Mesothelial cell of epicardium (in vitro differentiated cells): ENCODE data around the gene HEATR9. TPM values are rescaled to one million over a fixed set of nuclear protein-coding genes. Genes with fewer than 3 reads are reported as not detected.

Experiments used
- DNase-seq, 2 experiments: peaks; one replicate each; pipeline ENCODE4 v3.0.0; 2021; ENCODE audit warnings: low spot score in 2 of 2; ENCODE audit not compliant: unreplicated experiment in 2 of 2
- H3K27ac Mint-ChIP-seq: 2 replicates; pipeline ENCODE4 v1.8.0; 2021; ENCODE audit warnings: mixed read lengths
- H3K27me3 Mint-ChIP-seq: 2 replicates; pipeline ENCODE4 v1.8.0; 2021; ENCODE audit warnings: low read depth, mixed read lengths
- H3K36me3 Mint-ChIP-seq: 2 replicates; pipeline ENCODE4 v1.8.0; 2021; ENCODE audit warnings: mixed read lengths
- H3K4me1 Mint-ChIP-seq: 2 replicates; pipeline ENCODE4 v1.8.0; 2021; ENCODE audit warnings: mixed read lengths
- H3K4me3 Mint-ChIP-seq: 2 replicates; pipeline ENCODE4 v1.8.0; 2021; ENCODE audit warnings: mild to moderate bottlenecking, moderate library complexity, mixed read lengths
- H3K9me3 Mint-ChIP-seq: 2 replicates; pipeline ENCODE4 v1.8.0; 2021; ENCODE audit warnings: mixed read lengths
- total RNA-seq: library from RNA; stranded (reverse); gene quantifications from 3 replicates; pipeline ENCODE4 v1.2.1, GENCODE V29; 2021
- TF ChIP-seq, protein P1 (sequence below): fragments of 200-600 bp; sonication (generic); IDR thresholded peaks from one replicate; pipeline ENCODE4 v1.5.0; 2021; ENCODE audit warnings: antibody characterized with exemption; ENCODE audit not compliant: unreplicated experiment

Gene HEATR9
- total RNA-seq, 1 donor from 2014 or later: not detected

DNA sequence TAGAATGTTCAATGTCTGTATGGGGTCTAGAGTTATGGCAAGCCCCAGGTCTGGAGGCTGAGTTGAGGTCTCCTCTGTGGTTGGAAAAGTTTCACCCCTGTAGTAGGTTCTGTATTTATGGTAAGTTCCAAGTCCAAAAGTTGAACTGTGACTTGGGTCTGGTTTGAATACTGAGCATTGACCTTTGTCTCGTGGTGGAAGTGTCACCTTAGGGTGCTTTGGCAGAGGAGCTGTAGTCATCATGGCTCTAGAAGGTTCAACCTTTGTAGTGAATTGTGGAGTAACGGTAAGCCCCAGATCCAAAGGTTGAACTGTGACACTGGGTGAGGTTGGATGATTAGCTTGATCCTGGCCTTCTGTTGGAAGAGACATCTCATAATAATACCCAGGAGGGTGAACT lies 44.3 kb upstream of the HEATR9 start:
- Mint-ChIP-seq H3K4me1 (no peaks in the 10 kb centered on the region), H3K9me3 (peaks cover 24% of the 10 kb centered on the region), H3K27ac (no peak overlapping the region)

DNA sequence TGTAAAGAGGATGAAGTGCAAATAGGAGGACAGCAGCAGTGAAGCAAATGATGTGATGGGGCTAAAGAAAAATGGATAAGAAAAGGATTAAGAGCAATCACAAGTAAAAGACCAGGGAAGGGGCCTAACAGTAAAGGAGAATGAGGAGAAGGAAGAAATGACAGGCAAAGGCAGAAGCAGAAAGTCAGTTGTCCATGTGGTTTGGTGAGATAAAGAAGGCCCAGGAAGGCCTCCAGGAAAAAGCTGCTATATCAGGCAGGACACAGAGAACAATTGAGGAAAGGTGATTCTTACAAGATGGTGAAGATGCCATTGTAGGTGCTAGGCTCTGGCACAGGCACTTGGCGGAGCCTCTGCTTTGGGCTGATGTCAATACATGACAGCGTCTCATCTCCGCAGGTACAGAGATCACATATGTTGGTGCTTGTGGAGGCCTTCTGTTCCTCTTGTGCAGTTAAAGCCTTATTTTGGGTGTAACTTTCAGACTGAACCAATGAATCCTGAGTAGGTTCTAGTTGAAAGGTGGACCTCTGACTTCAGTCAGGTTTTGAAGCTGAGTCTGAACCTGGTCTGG lies 43.7 kb upstream of the HEATR9 start:
- H3K27me3 Mint-ChIP-seq: no peaks in the 10 kb centered on the region
- peaks cover 24% of the 10 kb centered on the region for H3K9me3 Mint-ChIP-seq
- TF ChIP-seq, protein P1, sequence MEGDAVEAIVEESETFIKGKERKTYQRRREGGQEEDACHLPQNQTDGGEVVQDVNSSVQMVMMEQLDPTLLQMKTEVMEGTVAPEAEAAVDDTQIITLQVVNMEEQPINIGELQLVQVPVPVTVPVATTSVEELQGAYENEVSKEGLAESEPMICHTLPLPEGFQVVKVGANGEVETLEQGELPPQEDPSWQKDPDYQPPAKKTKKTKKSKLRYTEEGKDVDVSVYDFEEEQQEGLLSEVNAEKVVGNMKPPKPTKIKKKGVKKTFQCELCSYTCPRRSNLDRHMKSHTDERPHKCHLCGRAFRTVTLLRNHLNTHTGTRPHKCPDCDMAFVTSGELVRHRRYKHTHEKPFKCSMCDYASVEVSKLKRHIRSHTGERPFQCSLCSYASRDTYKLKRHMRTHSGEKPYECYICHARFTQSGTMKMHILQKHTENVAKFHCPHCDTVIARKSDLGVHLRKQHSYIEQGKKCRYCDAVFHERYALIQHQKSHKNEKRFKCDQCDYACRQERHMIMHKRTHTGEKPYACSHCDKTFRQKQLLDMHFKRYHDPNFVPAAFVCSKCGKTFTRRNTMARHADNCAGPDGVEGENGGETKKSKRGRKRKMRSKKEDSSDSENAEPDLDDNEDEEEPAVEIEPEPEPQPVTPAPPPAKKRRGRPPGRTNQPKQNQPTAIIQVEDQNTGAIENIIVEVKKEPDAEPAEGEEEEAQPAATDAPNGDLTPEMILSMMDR: no peak
- no peak overlapping the region for H3K4me3 Mint-ChIP-seq
- no peaks in the 10 kb centered on the region for H3K36me3 Mint-ChIP-seq
- no peak for DNase-seq
- no peak overlapping the region for H3K27ac Mint-ChIP-seq
- H3K4me1 Mint-ChIP-seq: no peaks in the 10 kb centered on the region

More for the DNA sequence above, 44.3 kb upstream of the HEATR9 start:
- Mint-ChIP-seq H3K4me3 (no peak overlapping the region), H3K27me3 (no peaks in the 10 kb centered on the region), H3K36me3 (no peaks in the 10 kb centered on the region)
- TF ChIP-seq, protein P1: no peak
- DNase-seq: no peak

GRCh38 chr17:35909408-35909807 lies 40.7 kb upstream of the HEATR9 start:
- H3K27me3 Mint-ChIP-seq: no peaks in the 10 kb centered on the region
- H3K36me3 Mint-ChIP-seq: no peaks in the 10 kb centered on the region
- H3K4me1 Mint-ChIP-seq: peaks cover 3% of the 10 kb centered on the region
- no peak for DNase-seq
- peaks cover 15% of the 10 kb centered on the region for H3K9me3 Mint-ChIP-seq
- H3K27ac Mint-ChIP-seq: no peak overlapping the region
- TF ChIP-seq, protein P1: no peak
- H3K4me3 Mint-ChIP-seq: no peak overlapping the region

DNA sequence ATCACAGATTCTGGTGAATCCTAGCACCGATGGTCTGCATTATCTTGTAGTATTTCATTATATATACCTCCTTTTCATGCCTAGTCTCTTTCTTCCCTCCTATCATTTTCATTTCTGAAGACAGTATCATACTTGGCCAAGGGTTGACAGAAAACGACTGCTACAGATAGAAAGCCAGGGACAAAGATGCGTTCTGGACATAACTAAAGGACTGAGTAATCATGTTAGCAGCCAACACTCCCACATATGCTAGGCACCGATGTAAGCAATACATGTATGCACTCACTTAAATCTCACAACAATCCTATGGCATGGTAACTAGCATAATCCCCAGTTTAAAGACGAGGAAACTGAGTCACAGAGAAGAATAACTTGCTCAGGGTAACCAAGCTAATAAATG lies 39.0 kb upstream of the HEATR9 start:
- Mint-ChIP-seq H3K9me3 (peaks cover 6% of the 10 kb centered on the region), H3K27me3 (no peaks in the 10 kb centered on the region), H3K27ac (no peak overlapping the region), H3K4me1 (peaks cover 14% of the 10 kb centered on the region), H3K4me3 (no peak overlapping the region), H3K36me3 (no peaks in the 10 kb centered on the region)
- TF ChIP-seq, protein P1: no peak
- no peak for DNase-seq

GRCh38 chr17:35906926-35907637 lies 38.4 kb upstream of the HEATR9 start:
- Mint-ChIP-seq H3K4me1 (peaks cover 17% of the 10 kb centered on the region), H3K27me3 (no peaks in the 10 kb centered on the region), H3K27ac (no peak overlapping the region), H3K36me3 (no peaks in the 10 kb centered on the region), H3K9me3 (peaks cover 6% of the 10 kb centered on the region), H3K4me3 (no peak overlapping the region)
- no peak for DNase-seq
- TF ChIP-seq, protein P1: no peak
